Measurements from ENCODE around the gene LRBA.

Gene LRBA

GRCh38 chr4:150308824-150309472, 706.1 kb downstream of the LRBA start:
- Histone ChIP-seq H2AFZ (ENCODE audit: low read length) (no peak overlapping the region), H3K4me3 (ENCODE audit: low read length) (no peak overlapping the region), H4K20me1 (ENCODE audit: insufficient read depth, low read length) (no peaks in the 10 kb centered on the region), H3F3A (ENCODE audit: insufficient read depth, low read length) (no peaks in the 10 kb centered on the region), H3K9me2 (replicated peaks; ENCODE audit: insufficient read depth, low read length) (no peaks in the 10 kb centered on the region), H3K27ac (ENCODE audit: low read length) (no peak overlapping the region), H3K79me2 (ENCODE audit: low read length) (no peaks in the 10 kb centered on the region), H3K36me3 (replicated peaks; ENCODE audit: insufficient read depth, low read length) (no peaks in the 10 kb centered on the region), H3K4me1 (ENCODE audit: low read length) (no peaks in the 10 kb centered on the region), H3K9me3 (replicated peaks; ENCODE audit: insufficient read depth, low read length) (no peaks in the 10 kb centered on the region), H3K4me2 (ENCODE audit: low read depth, low read length) (no peak overlapping the region), H3K27me3 (replicated peaks; ENCODE audit: insufficient read depth, low read length) (no peaks in the 10 kb centered on the region), H3K9ac (ENCODE audit: low read length) (no peak overlapping the region)
- no peak for TF ChIP-seq EZH2phosphoT487 (IDR thresholded peaks at IDR 0.05; ENCODE audit: low read length)
- DNase-seq = no peak

DNA sequence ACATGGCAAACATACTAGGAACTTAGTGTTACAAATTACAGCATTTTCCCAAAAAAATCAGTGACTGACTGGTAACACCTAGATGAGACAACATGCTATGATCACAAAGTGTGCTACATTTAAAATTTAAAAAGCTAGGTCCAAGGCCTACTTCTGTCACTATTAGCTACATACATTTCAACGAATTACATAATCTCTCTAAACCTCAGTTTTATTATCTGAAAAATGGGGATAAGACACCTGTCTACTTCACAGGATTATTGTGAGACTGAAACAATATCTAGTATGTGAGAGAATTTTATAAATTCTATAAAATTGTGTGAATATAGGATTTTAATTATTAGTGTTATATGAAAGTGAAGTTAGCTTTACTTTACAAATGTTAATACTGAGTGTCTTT, 708.4 kb downstream of the LRBA start:
- H3K36me3 ChIP-seq (replicated peaks; ENCODE audit: insufficient read depth, low read length) = no peaks in the 10 kb centered on the region
- H2AFZ ChIP-seq (ENCODE audit: low read length) = no peak overlapping the region
- no peak for DNase-seq
- no peaks in the 10 kb centered on the region for H3K9me2 ChIP-seq (replicated peaks; ENCODE audit: insufficient read depth, low read length)
- no peak overlapping the region for H3K27ac ChIP-seq (ENCODE audit: low read length)
- H3K4me1 ChIP-seq (ENCODE audit: low read length) = peaks cover 5% of the 10 kb centered on the region
- TF ChIP-seq CTCF (IDR thresholded peaks at IDR 0.05; ENCODE audit: low read length) (no peak), EZH2phosphoT487 (IDR thresholded peaks at IDR 0.05; ENCODE audit: low read length) (no peak), EZH2 (optimal IDR thresholded peaks at IDR 0.05; ENCODE audit: low read depth, low read length) (no peak)
- H3K9ac ChIP-seq (ENCODE audit: low read length) = no peak overlapping the region
- H3K79me2 ChIP-seq (ENCODE audit: low read length) = no peaks in the 10 kb centered on the region
- no peak overlapping the region for H3K4me2 ChIP-seq (ENCODE audit: low read depth, low read length)
- no peaks in the 10 kb centered on the region for H3K27me3 ChIP-seq (replicated peaks; ENCODE audit: insufficient read depth, low read length)
- peaks cover 5% of the 10 kb centered on the region; the same call in 1 of the 2 replicates for H3F3A ChIP-seq (ENCODE audit: insufficient read depth, low read length)
- H4K20me1 ChIP-seq (ENCODE audit: insufficient read depth, low read length) = no peaks in the 10 kb centered on the region
- no peak overlapping the region for H3K4me3 ChIP-seq (ENCODE audit: low read length)
- no peaks in the 10 kb centered on the region for H3K9me3 ChIP-seq (replicated peaks; ENCODE audit: insufficient read depth, low read length)

- Histone ChIP-seq H3K79me2 (ENCODE audit: low read length) (no peaks in the 10 kb centered on the region), H3K9me2 (replicated peaks; ENCODE audit: insufficient read depth, low read length) (no peaks in the 10 kb centered on the region), H4K20me1 (ENCODE audit: insufficient read depth, low read length) (no peaks in the 10 kb centered on the region), H3K9me3 (replicated peaks; ENCODE audit: insufficient read depth, low read length) (no peaks in the 10 kb centered on the region), H3K4me3 (ENCODE audit: low read length) (no peak overlapping the region), H3K27me3 (replicated peaks; ENCODE audit: insufficient read depth, low read length) (no peaks in the 10 kb centered on the region), H3F3A (ENCODE audit: insufficient read depth, low read length) (peaks cover 9% of the 10 kb centered on the region; the same call in 1 of the 2 replicates), H2AFZ (ENCODE audit: low read length) (no peak overlapping the region), H3K9ac (ENCODE audit: low read length) (no peak overlapping the region), H3K27ac (ENCODE audit: low read length) (no peak overlapping the region), H3K4me1 (ENCODE audit: low read length) (peaks cover 13% of the 10 kb centered on the region), H3K4me2 (ENCODE audit: low read depth, low read length) (no peak overlapping the region), H3K36me3 (replicated peaks; ENCODE audit: insufficient read depth, low read length) (no peaks in the 10 kb centered on the region)
- no peak for DNase-seq
- TF ChIP-seq CTCF (IDR thresholded peaks at IDR 0.05; ENCODE audit: low read length) (no peak), EZH2 (optimal IDR thresholded peaks at IDR 0.05; ENCODE audit: low read depth, low read length) (no peak), EZH2phosphoT487 (IDR thresholded peaks at IDR 0.05; ENCODE audit: low read length) (no peak)
Measured at GRCh38 chr4:150305995-150306394, 709.1 kb downstream of the LRBA start.

- no peak overlapping the region for H3K4me3 ChIP-seq (ENCODE audit: low read length)
- H3K36me3 ChIP-seq (replicated peaks; ENCODE audit: insufficient read depth, low read length) = no peaks in the 10 kb centered on the region
- H3K4me2 ChIP-seq (ENCODE audit: low read depth, low read length) = no peak overlapping the region
- H3F3A ChIP-seq (ENCODE audit: insufficient read depth, low read length) = peaks cover 9% of the 10 kb centered on the region; the same call in 1 of the 2 replicates
- no peaks in the 10 kb centered on the region for H3K27me3 ChIP-seq (replicated peaks; ENCODE audit: insufficient read depth, low read length)
- no peak for TF ChIP-seq CTCF (IDR thresholded peaks at IDR 0.05; ENCODE audit: low read length)
- TF ChIP-seq EZH2 (optimal IDR thresholded peaks at IDR 0.05; ENCODE audit: low read depth, low read length) = no peak
- no peaks in the 10 kb centered on the region for H3K9me3 ChIP-seq (replicated peaks; ENCODE audit: insufficient read depth, low read length)
- H3K27ac ChIP-seq (ENCODE audit: low read length) = no peak overlapping the region
- no peaks in the 10 kb centered on the region for H4K20me1 ChIP-seq (ENCODE audit: insufficient read depth, low read length)
- no peak overlapping the region for H2AFZ ChIP-seq (ENCODE audit: low read length)
- peaks cover 15% of the 10 kb centered on the region for H3K4me1 ChIP-seq (ENCODE audit: low read length)
- DNase-seq = no peak
- H3K79me2 ChIP-seq (ENCODE audit: low read length) = no peaks in the 10 kb centered on the region
- H3K9ac ChIP-seq (ENCODE audit: low read length) = no peak overlapping the region
- H3K9me2 ChIP-seq (replicated peaks; ENCODE audit: insufficient read depth, low read length) = no peaks in the 10 kb centered on the region
Measured at GRCh38 chr4:150302553-150302952, 712.5 kb downstream of the LRBA start.

Data from MM.1S (cell line).